HCT116 (cell line): ENCODE measurements around the gene PPIL4. TPM values are rescaled to one million over a fixed set of nuclear protein-coding genes. Genes with fewer than 3 reads are reported as not detected.

Experiments used
- ATAC-seq: fragments of 200-7000 bp; cut with Tn5 transposase; 2 replicates; pipeline ENCODE4 v1.9.1; 2020; ENCODE audit warnings: mild to moderate bottlenecking, moderate library complexity
- BruUV-seq: library from RNA; stranded (reverse); fragments of 400-500 nt; replicated peaks from 2 replicates; lab custom pipeline; 2021; lab: Mats Ljungman, UMichigan
- CTCF ChIA-PET: fragments of 300-600 bp; sonication (Branson Sonifier 250); formaldehyde crosslinking; loops from one replicate; lab custom pipeline; 2021; ENCODE audit warnings: antibody characterized with exemption; lab: Charles Lee
- POLR2A ChIA-PET: fragments of 300-600, 350-600 bp; sonication (Branson Sonifier 250); formaldehyde crosslinking; loops from one replicate; lab custom pipeline; 2021; ENCODE audit warnings: antibody characterized with exemption; lab: Charles Lee
- RAD21 ChIA-PET, 2 experiments: fragments of 300-600 bp; sonication (Branson Sonifier 250); formaldehyde crosslinking; loops; one replicate each; lab custom pipeline; 2023; ENCODE audit warnings: low total read pairs in 2 of 2; ENCODE audit not compliant: uncharacterized antibody in 2 of 2, unreplicated experiment in 2 of 2, low non-redundant PET in 1 of 2; lab: Charles Lee
- DNase-seq: peaks from one replicate; pipeline ENCODE4 v3.0.0-alpha.2; 2010; ENCODE audit warnings: low read depth, low spot score
- H2AFZ ChIP-seq: fragments of 200-600 bp; shearing (Covaris generic), sonication (generic); 2 replicates; pipeline ENCODE4 v1.6.1; 2017; ENCODE audit warnings: low read depth, mixed run types, mixed read lengths, antibody characterized with exemption, low read length; ENCODE audit not compliant: poor library complexity, severe bottlenecking
- H3K27ac ChIP-seq: 2 replicates; pipeline ENCODE4 v1.5.1; 2012; ENCODE audit warnings: low read depth, low read length
- H3K27me3 ChIP-seq: fragments of 200-600 bp; sonication (generic); 2 replicates; pipeline ENCODE4 v1.6.1; 2016; ENCODE audit warnings: mixed run types, low read length, mixed read lengths; ENCODE audit not compliant: insufficient read depth
- H3K36me3 ChIP-seq, 2 experiments: fragments of 200-500 bp in 1 of 2; fragments of 200-600 bp in 1 of 2; sonication (Bioruptor generic) in 1 of 2; sonication (generic) in 1 of 2; 2 replicates each; pipeline versions ENCODE4 v1.5.1 to v1.6.1; 2014 to 2016; ENCODE audit warnings: low read length in 2 of 2, inconsistent platforms in 1 of 2, mixed read lengths in 1 of 2, mixed run types in 1 of 2; ENCODE audit not compliant: insufficient read depth in 2 of 2, control insufficient read depth in 1 of 2
- H3K4me1 ChIP-seq, 2 experiments: fragments of 200-600 bp in 1 of 2; sonication (generic) in 1 of 2; 2 replicates each; pipeline versions ENCODE4 v1.5.1 to v1.6.1; 2012 to 2017; ENCODE audit warnings: low read length in 2 of 2, inconsistent platforms in 1 of 2, mild to moderate bottlenecking in 1 of 2, mixed read lengths in 1 of 2, mixed run types in 1 of 2, moderate library complexity in 1 of 2; ENCODE audit not compliant: insufficient read depth in 2 of 2, control insufficient read depth in 1 of 2
- H3K4me2 ChIP-seq: fragments of 200-600 bp; sonication (generic); 2 replicates; pipeline ENCODE4 v1.6.1; 2017; ENCODE audit warnings: mixed run types, low read length, mixed read lengths
- H3K4me3 ChIP-seq, 2 experiments: fragments of 200-600 bp in 1 of 2; sonication (generic) in 1 of 2; replicated peaks in 1 of 2; 2 replicates each; pipeline ENCODE4 v1.5.1; 2011 to 2016; ENCODE audit warnings: low read length in 2 of 2, control low read depth in 1 of 2, low read depth in 1 of 2, mild to moderate bottlenecking in 1 of 2, mixed read lengths in 1 of 2, mixed run types in 1 of 2
- H3K79me2 ChIP-seq: fragments of 200-600 bp; sonication (generic); 2 replicates; pipeline ENCODE4 v1.6.1; 2017; ENCODE audit warnings: mild to moderate bottlenecking, mixed run types, low read length, moderate library complexity, mixed read lengths; ENCODE audit not compliant: insufficient read depth
- H3K9ac ChIP-seq: fragments of 200-600 bp; sonication (generic); 2 replicates; pipeline ENCODE4 v1.6.1; 2016; ENCODE audit warnings: low read length, mixed read lengths
- H3K9me2 ChIP-seq: fragments of 200-600 bp; sonication (generic), shearing (Covaris generic); 2 replicates; pipeline ENCODE4 v1.6.1; 2017; ENCODE audit warnings: mixed run types, mild to moderate bottlenecking, moderate library complexity; ENCODE audit not compliant: insufficient read depth
- H3K9me3 ChIP-seq, 2 experiments: fragments of 200-500 bp in 1 of 2; fragments of 200-600 bp in 1 of 2; sonication (Bioruptor generic) in 1 of 2; sonication (generic) in 1 of 2; 2 replicates each; pipeline ENCODE4 v1.6.1; 2014 to 2017; ENCODE audit warnings: low read length in 2 of 2, mixed read lengths in 2 of 2, inconsistent platforms in 1 of 2, low read depth in 1 of 2, mild to moderate bottlenecking in 1 of 2, mixed run types in 1 of 2, moderate library complexity in 1 of 2; ENCODE audit not compliant: control insufficient read depth in 1 of 2, insufficient read depth in 1 of 2
- H4K20me1 ChIP-seq: fragments of 200-600 bp; sonication (generic), shearing (Covaris generic); 2 replicates; pipeline ENCODE4 v1.6.1; 2017; ENCODE audit warnings: mixed run types, mild to moderate bottlenecking, moderate library complexity; ENCODE audit not compliant: insufficient read depth
- CEBPB ChIP-seq: IDR thresholded peaks from 2 replicates; pipeline ENCODE4 v1.6.1; 2012; ENCODE audit warnings: low read depth
- ELF1 ChIP-seq: IDR thresholded peaks from 2 replicates; pipeline ENCODE4 v1.6.1; 2012; ENCODE audit warnings: low read depth, borderline replicate concordance
- EZH2phosphoT487 ChIP-seq: fragments of 200-600 bp; IDR thresholded peaks from 2 replicates; pipeline ENCODE4 v1.6.1; 2018; ENCODE audit warnings: antibody characterized with exemption, borderline replicate concordance
- FOSL1 ChIP-seq: IDR thresholded peaks from 2 replicates; pipeline ENCODE4 v1.6.1; 2012; ENCODE audit warnings: low read depth
- ZFX ChIP-seq: fragments of 450-650 bp; IDR thresholded peaks from 2 replicates; pipeline ENCODE4 v1.6.1; 2017
- ZNF274 ChIP-seq: fragments of 200-500 bp; sonication (Bioruptor generic); IDR thresholded peaks from 2 replicates; pipeline ENCODE4 v1.6.1; 2014; ENCODE audit warnings: mild to moderate bottlenecking, low read depth, low read length, inconsistent platforms
- intact Hi-C: fragments of 100-400 bp; cut with micrococcal nuclease; formaldehyde crosslinking; loops from 2 replicates; pipeline ENCODE4 v1.10.0; 2022
- total RNA-seq: library from RNA; stranded (reverse); gene quantifications from one replicate; pipeline ENCODE4 v1.2.1, GENCODE V29; 2021; ENCODE audit not compliant: unreplicated experiment
- TF ChIP-seq, protein P1 (sequence below): IDR thresholded peaks from 2 replicates; pipeline ENCODE4 v1.6.1; 2012
- TF ChIP-seq, protein P2 (sequence below), 3 experiments: fragments of 200-600 bp in 1 of 3; sonication (generic) in 1 of 3; IDR thresholded peaks in 2 of 3; conservative IDR thresholded peaks in 1 of 3; 2 replicates each; pipeline ENCODE4 v1.5.1; 2012 to 2017; ENCODE audit warnings: low read depth in 2 of 3, low read length in 2 of 3, antibody characterized with exemption in 1 of 3, borderline replicate concordance in 1 of 3, control low read depth in 1 of 3, mild to moderate bottlenecking in 1 of 3, mixed read lengths in 1 of 3, mixed run types in 1 of 3, moderate library complexity in 1 of 3; ENCODE audit not compliant: insufficient read depth in 1 of 3
- TF ChIP-seq, protein P3 (sequence below): IDR thresholded peaks from 2 replicates; pipeline ENCODE4 v1.6.1; 2012; ENCODE audit warnings: low read depth

The PPIL4 gene
- total RNA-seq, 1 experiment from 2014 or later = 31.0 TPM

DNA sequence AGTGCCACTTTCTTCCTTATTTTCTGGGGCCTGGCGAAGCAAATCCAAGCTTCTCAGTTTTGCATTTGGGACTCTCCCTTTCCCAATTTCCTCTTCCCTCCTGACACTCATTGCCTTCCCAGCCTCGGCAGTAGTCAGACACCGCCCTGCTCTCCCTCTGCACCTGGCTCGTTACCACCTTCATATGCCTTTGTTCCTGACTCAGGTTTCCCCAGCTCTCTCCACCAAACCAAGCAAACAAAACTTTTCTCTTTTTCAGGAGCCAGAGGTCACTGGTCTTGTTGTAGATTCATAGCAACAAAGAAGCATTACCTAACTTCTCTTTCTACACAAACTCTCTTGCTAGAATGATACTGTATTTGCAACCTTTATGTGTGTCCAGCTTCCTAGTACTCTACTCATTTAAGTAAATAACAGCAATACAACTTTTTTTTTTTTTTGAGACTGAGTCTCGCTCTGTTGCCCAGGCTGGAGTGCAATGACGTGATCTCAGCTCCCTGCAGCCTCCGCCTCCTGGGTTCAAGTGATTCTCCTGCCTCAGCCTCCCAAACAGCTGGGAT lies 52.0 kb downstream of the PPIL4 start:
- Histone ChIP-seq H4K20me1 (no peaks in the 10 kb centered on the region), H3K4me3 (no peak overlapping the region), H3K9ac (no peak overlapping the region), H3K9me3 (no peaks in the 10 kb centered on the region), H3K79me2 (no peaks in the 10 kb centered on the region), H3K4me2 (no peak overlapping the region), H3K4me1 (peaks cover 0 to 4% of the 10 kb centered on the region in 2 experiments; a peak in 1 of 4 replicates), H3K27me3 (no peaks in the 10 kb centered on the region), H2AFZ (no peak overlapping the region), H3K27ac (no peak overlapping the region), H3K9me2 (no peaks in the 10 kb centered on the region), H3K36me3 (no peaks in the 10 kb centered on the region)
- intact Hi-C loops = no loop called here
- DNase-seq = no peak
- TF ChIP-seq, protein P1, sequence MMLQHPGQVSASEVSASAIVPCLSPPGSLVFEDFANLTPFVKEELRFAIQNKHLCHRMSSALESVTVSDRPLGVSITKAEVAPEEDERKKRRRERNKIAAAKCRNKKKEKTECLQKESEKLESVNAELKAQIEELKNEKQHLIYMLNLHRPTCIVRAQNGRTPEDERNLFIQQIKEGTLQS = no peak
- TF ChIP-seq EZH2phosphoT487 (no peak), ZNF274 (no peak), FOSL1 (no peak), ZFX (no peak), CEBPB (no peak), ELF1 (no peak)
- TF ChIP-seq, protein P2, sequence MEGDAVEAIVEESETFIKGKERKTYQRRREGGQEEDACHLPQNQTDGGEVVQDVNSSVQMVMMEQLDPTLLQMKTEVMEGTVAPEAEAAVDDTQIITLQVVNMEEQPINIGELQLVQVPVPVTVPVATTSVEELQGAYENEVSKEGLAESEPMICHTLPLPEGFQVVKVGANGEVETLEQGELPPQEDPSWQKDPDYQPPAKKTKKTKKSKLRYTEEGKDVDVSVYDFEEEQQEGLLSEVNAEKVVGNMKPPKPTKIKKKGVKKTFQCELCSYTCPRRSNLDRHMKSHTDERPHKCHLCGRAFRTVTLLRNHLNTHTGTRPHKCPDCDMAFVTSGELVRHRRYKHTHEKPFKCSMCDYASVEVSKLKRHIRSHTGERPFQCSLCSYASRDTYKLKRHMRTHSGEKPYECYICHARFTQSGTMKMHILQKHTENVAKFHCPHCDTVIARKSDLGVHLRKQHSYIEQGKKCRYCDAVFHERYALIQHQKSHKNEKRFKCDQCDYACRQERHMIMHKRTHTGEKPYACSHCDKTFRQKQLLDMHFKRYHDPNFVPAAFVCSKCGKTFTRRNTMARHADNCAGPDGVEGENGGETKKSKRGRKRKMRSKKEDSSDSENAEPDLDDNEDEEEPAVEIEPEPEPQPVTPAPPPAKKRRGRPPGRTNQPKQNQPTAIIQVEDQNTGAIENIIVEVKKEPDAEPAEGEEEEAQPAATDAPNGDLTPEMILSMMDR (IDR thresholded peaks at IDR 0.05 in 2 of 3, conservative IDR thresholded peaks at IDR 0.05 in 1 of 3; ENCODE audit: borderline replicate concordance in 1 of 3, insufficient read depth in 1 of 3, low read depth in 2 of 3, low read length in 2 of 3) = no peak
- TF ChIP-seq, protein P3, sequence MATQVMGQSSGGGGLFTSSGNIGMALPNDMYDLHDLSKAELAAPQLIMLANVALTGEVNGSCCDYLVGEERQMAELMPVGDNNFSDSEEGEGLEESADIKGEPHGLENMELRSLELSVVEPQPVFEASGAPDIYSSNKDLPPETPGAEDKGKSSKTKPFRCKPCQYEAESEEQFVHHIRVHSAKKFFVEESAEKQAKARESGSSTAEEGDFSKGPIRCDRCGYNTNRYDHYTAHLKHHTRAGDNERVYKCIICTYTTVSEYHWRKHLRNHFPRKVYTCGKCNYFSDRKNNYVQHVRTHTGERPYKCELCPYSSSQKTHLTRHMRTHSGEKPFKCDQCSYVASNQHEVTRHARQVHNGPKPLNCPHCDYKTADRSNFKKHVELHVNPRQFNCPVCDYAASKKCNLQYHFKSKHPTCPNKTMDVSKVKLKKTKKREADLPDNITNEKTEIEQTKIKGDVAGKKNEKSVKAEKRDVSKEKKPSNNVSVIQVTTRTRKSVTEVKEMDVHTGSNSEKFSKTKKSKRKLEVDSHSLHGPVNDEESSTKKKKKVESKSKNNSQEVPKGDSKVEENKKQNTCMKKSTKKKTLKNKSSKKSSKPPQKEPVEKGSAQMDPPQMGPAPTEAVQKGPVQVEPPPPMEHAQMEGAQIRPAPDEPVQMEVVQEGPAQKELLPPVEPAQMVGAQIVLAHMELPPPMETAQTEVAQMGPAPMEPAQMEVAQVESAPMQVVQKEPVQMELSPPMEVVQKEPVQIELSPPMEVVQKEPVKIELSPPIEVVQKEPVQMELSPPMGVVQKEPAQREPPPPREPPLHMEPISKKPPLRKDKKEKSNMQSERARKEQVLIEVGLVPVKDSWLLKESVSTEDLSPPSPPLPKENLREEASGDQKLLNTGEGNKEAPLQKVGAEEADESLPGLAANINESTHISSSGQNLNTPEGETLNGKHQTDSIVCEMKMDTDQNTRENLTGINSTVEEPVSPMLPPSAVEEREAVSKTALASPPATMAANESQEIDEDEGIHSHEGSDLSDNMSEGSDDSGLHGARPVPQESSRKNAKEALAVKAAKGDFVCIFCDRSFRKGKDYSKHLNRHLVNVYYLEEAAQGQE = no peak
- CTCF ChIA-PET = no interaction called here
- BruUV-seq = no TSS peak
- RAD21 ChIA-PET = no interaction called here
- ATAC-seq = no peak
- POLR2A ChIA-PET = no interaction called here
